Body of pancreas (tissue), 4 donors: ENCODE data around the gene EBF3.

Source experiments
- CTCF ChIP-seq, 7 experiments: fragments of 450-650 bp in 4 of 7; fragments of 200-600 bp in 3 of 7; sonication (generic) in 3 of 7; IDR thresholded peaks; one replicate each; pipeline ENCODE4 v1.5.1; 2016 to 2019; ENCODE audit warnings: antibody characterized with exemption in 7 of 7
- POLR2A ChIP-seq, 3 donors: fragments of 450-650 bp; IDR thresholded peaks; one replicate each; pipeline ENCODE4 v1.6.1; 2016; ENCODE audit warnings: antibody characterized with exemption in 3 of 3, mild to moderate bottlenecking in 2 of 3

- TF ChIP-seq CTCF (IDR thresholded peaks at IDR 0.05) (no peak), POLR2A (IDR thresholded peaks at IDR 0.05) (no peak)
These were observed 177.9 kb downstream of the EBF3 start for GRCh38 chr10:129786216-129786615.
